ENCODE results near the gene VEGFB. TPM values are rescaled to one million over a fixed set of nuclear protein-coding genes. Genes with fewer than 3 reads are reported as not detected.

Gene VEGFB
- total and polyA plus RNA-seq, 2 donors (not counting 3 experiments of a cell fraction or from before 2014, with no cell fraction given) = 19.3 to 98.1 TPM

DNA sequence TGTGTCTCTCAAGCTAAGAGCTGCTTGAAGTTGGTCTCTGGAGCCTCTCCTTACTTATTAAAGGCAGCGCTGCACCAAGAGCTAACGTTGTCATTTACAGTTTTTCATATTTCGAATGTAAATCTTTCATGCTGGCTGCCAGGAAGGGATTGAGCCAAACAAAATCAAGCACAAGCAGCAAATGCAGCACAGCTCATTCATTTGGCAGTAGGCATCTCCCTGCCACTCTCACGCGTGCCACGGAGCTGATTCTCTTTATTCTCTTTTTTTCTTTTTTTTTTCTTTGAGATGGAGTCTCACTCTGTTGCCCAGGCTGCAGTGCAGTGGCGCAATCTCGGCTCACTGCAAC lies 1.4 kb upstream of the VEGFB start:
- H3K79me2 ChIP-seq (ENCODE audit: control insufficient read depth, insufficient read depth, low read length) = no peaks in the 10 kb centered on the region
- H3K36me3 ChIP-seq (ENCODE audit: control insufficient read depth in 2 of 2, extremely low read depth in 1 of 2, insufficient read depth in 2 of 2, low read length in 2 of 2) = peaks cover 3 to 4% of the 10 kb centered on the region in 2 experiments
- FAIRE-seq (no peak), DNase-seq (ENCODE audit: low read depth, low spot score) (no peak)
- no peak overlapping the region for H3K27ac ChIP-seq (ENCODE audit: insufficient read depth, low read depth, low read length)
- no peaks in the 10 kb centered on the region for H3K9me1 ChIP-seq (replicated peaks; ENCODE audit: control insufficient read depth, extremely low read depth, insufficient read depth, low read length)
- no peak overlapping the region for H3K4me2 ChIP-seq (ENCODE audit: insufficient read depth, low read length)
- TF ChIP-seq POLR2A (IDR thresholded peaks at IDR 0.05; ENCODE audit: low read depth, low read length) (no peak), JUN (IDR thresholded peaks at IDR 0.05; ENCODE audit: borderline replicate concordance, insufficient read depth, insufficient read length, low read depth) (no peak), MYC (IDR thresholded peaks at IDR 0.05; ENCODE audit: low read depth, low read length) (no peak), POLR2AphosphoS5 (IDR thresholded peaks at IDR 0.05; ENCODE audit: insufficient read depth, low read depth, low read length) (no peak), EZH2 (IDR thresholded peaks at IDR 0.05; ENCODE audit: borderline replicate concordance, low read depth, low read length, severe bottlenecking) (no peak), GATA2 (IDR thresholded peaks at IDR 0.05; ENCODE audit: insufficient read depth, insufficient read length, low read depth, low read length) (no peak), FOS (IDR thresholded peaks at IDR 0.05; ENCODE audit: borderline replicate concordance, insufficient read depth, low read length) (no peak)
- TF ChIP-seq, protein P1, sequence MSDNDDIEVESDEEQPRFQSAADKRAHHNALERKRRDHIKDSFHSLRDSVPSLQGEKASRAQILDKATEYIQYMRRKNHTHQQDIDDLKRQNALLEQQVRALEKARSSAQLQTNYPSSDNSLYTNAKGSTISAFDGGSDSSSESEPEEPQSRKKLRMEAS (IDR thresholded peaks at IDR 0.05; ENCODE audit: insufficient read depth, insufficient read length) = no peak
- TF ChIP-seq, protein P2, sequence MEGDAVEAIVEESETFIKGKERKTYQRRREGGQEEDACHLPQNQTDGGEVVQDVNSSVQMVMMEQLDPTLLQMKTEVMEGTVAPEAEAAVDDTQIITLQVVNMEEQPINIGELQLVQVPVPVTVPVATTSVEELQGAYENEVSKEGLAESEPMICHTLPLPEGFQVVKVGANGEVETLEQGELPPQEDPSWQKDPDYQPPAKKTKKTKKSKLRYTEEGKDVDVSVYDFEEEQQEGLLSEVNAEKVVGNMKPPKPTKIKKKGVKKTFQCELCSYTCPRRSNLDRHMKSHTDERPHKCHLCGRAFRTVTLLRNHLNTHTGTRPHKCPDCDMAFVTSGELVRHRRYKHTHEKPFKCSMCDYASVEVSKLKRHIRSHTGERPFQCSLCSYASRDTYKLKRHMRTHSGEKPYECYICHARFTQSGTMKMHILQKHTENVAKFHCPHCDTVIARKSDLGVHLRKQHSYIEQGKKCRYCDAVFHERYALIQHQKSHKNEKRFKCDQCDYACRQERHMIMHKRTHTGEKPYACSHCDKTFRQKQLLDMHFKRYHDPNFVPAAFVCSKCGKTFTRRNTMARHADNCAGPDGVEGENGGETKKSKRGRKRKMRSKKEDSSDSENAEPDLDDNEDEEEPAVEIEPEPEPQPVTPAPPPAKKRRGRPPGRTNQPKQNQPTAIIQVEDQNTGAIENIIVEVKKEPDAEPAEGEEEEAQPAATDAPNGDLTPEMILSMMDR (IDR thresholded peaks at IDR 0.05; ENCODE audit: extremely low read depth in 1 of 2, insufficient read depth in 1 of 2, low read depth in 1 of 2, low read length in 2 of 2) = no peak
- intact Hi-C loops (cut with micrococcal nuclease) = loop anchor here (5.0 kb wide), 1 partner anchor 46 kb away; the partner anchor contains the start of gene STIP1
- H3K9ac ChIP-seq (replicated peaks; ENCODE audit: extremely low read depth, insufficient read depth, low read length) = no peak overlapping the region
- dilution Hi-C loops (cut with MboI; ENCODE audit: extremely low pct_ligation_motif_present, low sequenced_read_pairs) = no loop called here
- H2AFZ ChIP-seq (ENCODE audit: low read depth, low read length) = no peak overlapping the region
- H3K9me3 ChIP-seq (replicated peaks; ENCODE audit: control insufficient read depth, insufficient read depth, low read length) = no peaks in the 10 kb centered on the region
- ChIA-PET POLR2A (no interaction called here), CTCF (interaction anchor here (1.1 to 2.1 kb wide), 3 partner anchors 26 to 68 kb away, joined by 4 to 10 read pairs (median 6); no protein-coding TSS in a partner anchor)
- no TSS peak for BruUV-seq (replicated peaks)
- H4K20me1 ChIP-seq (replicated peaks; ENCODE audit: control insufficient read depth, extremely low read depth, insufficient read depth, low read length) = no peaks in the 10 kb centered on the region
- H3K4me1 ChIP-seq (ENCODE audit: control insufficient read depth, extremely low read depth, insufficient read depth, low read length) = peaks cover 10% of the 10 kb centered on the region
- no peak overlapping the region for H3K4me3 ChIP-seq (replicated peaks in 1 of 3; ENCODE audit: insufficient read depth in 1 of 3, low read depth in 1 of 3, low read length in 3 of 3)
- H3K27me3 ChIP-seq (ENCODE audit: control insufficient read depth in 2 of 2, insufficient read depth in 2 of 2, low read length in 2 of 2) = no peaks in the 10 kb centered on the region
